Measurements from ENCODE around the gene NUDT5.

- TF ChIP-seq, protein P1, sequence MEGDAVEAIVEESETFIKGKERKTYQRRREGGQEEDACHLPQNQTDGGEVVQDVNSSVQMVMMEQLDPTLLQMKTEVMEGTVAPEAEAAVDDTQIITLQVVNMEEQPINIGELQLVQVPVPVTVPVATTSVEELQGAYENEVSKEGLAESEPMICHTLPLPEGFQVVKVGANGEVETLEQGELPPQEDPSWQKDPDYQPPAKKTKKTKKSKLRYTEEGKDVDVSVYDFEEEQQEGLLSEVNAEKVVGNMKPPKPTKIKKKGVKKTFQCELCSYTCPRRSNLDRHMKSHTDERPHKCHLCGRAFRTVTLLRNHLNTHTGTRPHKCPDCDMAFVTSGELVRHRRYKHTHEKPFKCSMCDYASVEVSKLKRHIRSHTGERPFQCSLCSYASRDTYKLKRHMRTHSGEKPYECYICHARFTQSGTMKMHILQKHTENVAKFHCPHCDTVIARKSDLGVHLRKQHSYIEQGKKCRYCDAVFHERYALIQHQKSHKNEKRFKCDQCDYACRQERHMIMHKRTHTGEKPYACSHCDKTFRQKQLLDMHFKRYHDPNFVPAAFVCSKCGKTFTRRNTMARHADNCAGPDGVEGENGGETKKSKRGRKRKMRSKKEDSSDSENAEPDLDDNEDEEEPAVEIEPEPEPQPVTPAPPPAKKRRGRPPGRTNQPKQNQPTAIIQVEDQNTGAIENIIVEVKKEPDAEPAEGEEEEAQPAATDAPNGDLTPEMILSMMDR (IDR thresholded peaks at IDR 0.05): no peak
- TF ChIP-seq NFATC4 (CRISPR knock-in tag; IDR thresholded peaks at IDR 0.05) (no peak), MXD4 (CRISPR knock-in tag; IDR thresholded peaks at IDR 0.05; ENCODE audit: borderline replicate concordance) (no peak), TEAD4 (CRISPR knock-in tag; IDR thresholded peaks at IDR 0.05) (no peak), CREM (CRISPR knock-in tag; IDR thresholded peaks at IDR 0.05) (no peak), SP1 (CRISPR knock-in tag; conservative IDR thresholded peaks at IDR 0.05) (no peak), USF2 (CRISPR knock-in tag; IDR thresholded peaks at IDR 0.05) (no peak), ZNF138 (CRISPR knock-in tag; conservative IDR thresholded peaks at IDR 0.05) (no peak), E2F4 (CRISPR knock-in tag; IDR thresholded peaks at IDR 0.05; ENCODE audit: borderline replicate concordance, low read depth) (no peak), ATF3 (CRISPR knock-in tag; conservative IDR thresholded peaks at IDR 0.05) (no peak)
- TF ChIP-seq, protein P2, sequence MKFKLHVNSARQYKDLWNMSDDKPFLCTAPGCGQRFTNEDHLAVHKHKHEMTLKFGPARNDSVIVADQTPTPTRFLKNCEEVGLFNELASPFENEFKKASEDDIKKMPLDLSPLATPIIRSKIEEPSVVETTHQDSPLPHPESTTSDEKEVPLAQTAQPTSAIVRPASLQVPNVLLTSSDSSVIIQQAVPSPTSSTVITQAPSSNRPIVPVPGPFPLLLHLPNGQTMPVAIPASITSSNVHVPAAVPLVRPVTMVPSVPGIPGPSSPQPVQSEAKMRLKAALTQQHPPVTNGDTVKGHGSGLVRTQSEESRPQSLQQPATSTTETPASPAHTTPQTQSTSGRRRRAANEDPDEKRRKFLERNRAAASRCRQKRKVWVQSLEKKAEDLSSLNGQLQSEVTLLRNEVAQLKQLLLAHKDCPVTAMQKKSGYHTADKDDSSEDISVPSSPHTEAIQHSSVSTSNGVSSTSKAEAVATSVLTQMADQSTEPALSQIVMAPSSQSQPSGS (CRISPR knock-in tag; IDR thresholded peaks at IDR 0.05; ENCODE audit: borderline replicate concordance, low read depth): no peak
- TF ChIP-seq, protein P3, sequence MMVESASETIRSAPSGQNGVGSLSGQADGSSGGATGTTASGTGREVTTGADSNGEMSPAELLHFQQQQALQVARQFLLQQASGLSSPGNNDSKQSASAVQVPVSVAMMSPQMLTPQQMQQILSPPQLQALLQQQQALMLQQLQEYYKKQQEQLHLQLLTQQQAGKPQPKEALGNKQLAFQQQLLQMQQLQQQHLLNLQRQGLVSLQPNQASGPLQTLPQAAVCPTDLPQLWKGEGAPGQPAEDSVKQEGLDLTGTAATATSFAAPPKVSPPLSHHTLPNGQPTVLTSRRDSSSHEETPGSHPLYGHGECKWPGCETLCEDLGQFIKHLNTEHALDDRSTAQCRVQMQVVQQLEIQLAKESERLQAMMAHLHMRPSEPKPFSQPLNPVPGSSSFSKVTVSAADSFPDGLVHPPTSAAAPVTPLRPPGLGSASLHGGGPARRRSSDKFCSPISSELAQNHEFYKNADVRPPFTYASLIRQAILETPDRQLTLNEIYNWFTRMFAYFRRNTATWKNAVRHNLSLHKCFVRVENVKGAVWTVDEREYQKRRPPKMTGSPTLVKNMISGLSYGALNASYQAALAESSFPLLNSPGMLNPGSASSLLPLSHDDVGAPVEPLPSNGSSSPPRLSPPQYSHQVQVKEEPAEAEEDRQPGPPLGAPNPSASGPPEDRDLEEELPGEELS (CRISPR knock-in tag; IDR thresholded peaks at IDR 0.05): no peak
- TF ChIP-seq, protein P4, sequence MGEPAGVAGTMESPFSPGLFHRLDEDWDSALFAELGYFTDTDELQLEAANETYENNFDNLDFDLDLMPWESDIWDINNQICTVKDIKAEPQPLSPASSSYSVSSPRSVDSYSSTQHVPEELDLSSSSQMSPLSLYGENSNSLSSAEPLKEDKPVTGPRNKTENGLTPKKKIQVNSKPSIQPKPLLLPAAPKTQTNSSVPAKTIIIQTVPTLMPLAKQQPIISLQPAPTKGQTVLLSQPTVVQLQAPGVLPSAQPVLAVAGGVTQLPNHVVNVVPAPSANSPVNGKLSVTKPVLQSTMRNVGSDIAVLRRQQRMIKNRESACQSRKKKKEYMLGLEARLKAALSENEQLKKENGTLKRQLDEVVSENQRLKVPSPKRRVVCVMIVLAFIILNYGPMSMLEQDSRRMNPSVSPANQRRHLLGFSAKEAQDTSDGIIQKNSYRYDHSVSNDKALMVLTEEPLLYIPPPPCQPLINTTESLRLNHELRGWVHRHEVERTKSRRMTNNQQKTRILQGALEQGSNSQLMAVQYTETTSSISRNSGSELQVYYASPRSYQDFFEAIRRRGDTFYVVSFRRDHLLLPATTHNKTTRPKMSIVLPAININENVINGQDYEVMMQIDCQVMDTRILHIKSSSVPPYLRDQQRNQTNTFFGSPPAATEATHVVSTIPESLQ (CRISPR knock-in tag; IDR thresholded peaks at IDR 0.05): no peak
Observed at GRCh38 chr10:12225444-12225843, 29.8 kb upstream of the NUDT5 start.
